ENCODE measurements around the gene LAMTOR2. TPM values are rescaled to one million over a fixed set of nuclear protein-coding genes. Genes with fewer than 3 reads are reported as not detected.
"Not testable (repeated sequence)": the region's sequence is repeated elsewhere in the genome, so short reads cannot be mapped to it uniquely, and the experiment has no call there.

LAMTOR2 gene
- 10 to 100 TPM; 52.4 to 58.7 (median 55.7) TPM for polyA plus RNA-seq (ENCODE audit: insufficient read length in 3 of 3)

DNA sequence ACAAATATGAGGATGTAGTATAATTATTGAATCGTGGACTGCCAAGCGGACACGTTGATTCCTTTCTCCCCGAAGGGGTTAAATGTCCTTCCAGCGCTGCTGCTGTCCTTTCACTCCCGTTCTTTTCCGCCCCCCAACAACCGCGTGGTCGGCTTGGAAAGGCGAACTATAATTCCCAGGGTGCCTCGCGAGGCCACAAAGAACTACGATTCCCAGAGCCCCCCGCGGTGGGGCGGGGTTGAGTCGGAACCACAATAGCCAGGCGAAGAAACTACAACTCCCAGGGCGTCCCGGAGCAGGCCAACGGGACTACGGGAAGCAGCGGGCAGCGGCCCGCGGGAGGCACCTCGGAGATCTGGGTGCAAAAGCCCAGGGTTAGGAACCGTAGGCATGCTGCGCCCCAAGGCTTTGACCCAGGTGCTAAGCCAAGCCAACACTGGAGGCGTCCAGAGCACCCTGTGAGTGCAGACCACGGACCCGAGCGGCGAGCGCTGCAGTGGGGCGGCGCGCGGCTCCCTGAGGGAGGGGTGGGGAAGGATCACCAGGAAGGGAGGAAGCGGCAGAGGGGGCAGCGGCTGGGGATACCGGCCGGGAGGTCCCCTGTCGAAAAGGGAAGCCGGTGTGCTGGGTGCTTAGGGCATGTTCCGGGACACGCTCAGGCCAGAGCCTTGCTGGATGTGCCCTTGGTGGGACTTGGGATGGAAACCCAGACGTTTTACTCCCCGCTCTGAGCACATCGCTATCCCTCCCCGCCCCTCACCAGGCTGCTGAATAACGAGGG is at the start of gene LAMTOR2:
TSS of gene LAMTOR2 (plus strand) at position 283 of the 781 bp plus-strand sequence. CDS start at position 391, 108 bp downstream.
- DNase-seq (ENCODE audit: low read depth in 3 of 3, low spot score in 2 of 3), result peak; percentile 94 to 98 (median 97)

DNA sequence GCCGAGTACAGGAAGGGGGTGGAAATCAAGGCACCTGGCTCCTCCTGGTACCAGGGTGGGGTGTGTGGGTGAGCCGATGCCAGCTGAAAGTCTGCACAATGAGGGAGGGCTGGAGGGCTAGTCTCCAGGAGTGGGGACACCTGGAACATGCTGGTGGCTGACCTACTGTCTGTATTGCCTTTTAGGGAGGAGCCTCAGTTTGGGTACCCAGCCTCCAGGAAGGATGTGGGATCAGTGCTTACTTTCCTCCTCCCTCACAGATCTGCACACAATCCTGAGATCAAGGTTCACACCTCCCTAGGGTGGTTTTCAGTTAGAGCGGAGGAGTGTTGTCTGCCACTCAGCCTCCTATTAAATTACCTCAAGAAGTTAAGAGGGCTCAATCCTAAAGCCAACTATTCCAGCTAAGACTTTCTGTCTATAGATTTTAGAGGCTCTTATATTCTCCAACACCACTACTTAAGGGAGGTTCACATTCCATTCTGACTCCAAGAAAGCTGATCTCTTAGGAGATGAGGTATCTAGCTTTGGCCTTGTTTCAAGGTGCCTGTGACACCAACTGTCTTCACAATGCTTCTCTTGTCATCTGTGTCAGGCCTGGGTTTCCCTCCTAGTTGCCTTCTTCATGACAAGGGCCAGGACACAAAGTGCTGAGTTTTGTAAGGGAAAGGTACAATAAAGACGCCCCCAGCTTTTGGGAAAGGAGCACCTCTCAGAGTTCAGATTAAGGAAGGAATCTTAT is 49.6 kb upstream of the LAMTOR2 start:
- DNase-seq (ENCODE audit: low read depth in 3 of 3, low spot score in 2 of 3), result no peak

DNA sequence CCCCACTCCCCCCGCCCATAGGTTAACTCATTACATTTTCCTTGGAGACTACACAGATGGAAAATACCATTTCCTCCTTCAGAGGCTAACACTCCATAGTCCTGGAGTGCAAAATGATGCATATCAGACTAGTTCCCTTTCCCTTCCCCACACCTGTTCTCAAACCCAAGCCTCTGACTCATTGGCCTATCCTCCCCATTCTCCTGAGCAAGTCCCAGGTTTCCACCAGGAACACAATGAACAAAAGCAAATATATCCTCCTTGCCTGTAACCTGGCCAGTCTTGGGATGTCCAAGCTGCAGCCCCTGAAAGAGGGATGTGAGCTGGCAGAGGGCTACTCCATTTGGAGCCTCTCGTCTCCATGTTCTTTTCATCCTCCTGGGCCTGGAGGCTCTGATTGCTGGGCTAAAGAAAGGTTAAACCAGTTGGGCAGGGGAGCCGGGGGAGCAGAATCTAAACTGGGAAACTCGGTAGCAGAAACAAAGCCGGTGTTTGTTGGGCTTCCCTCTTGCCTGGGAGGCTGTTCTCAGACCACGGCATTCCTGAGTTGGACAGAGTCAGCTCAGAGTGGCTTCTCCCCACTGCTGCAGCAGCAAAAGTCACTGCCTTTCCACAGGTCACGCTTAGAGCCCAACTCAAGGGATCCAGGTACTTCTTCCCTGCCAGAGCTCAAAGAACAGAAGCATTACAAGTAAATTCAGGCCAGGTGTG is 47.8 kb upstream of the LAMTOR2 start:
- DNase-seq (ENCODE audit: low read depth in 3 of 3, low spot score in 2 of 3), result no peak

DNA sequence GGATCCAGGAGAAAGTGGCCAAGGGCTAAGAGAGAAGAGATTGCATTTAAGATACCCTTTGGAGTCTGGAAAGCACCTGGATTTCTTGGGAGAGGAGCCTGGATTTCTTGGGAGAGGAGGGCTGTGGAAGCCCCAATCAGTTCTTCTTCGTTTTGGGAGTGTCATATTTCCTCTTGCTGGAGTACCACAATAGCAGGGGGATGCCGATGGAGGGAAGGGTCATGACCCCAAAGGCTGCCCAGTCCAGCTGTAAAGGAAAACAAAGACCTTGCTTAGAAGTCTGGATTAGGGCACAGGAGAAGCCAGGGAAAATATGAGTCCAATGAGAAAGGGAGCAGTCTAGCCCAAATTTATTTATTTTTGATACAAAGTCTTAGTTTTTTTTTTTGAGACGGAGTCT is 45.2 kb upstream of the LAMTOR2 start:
- no peak for DNase-seq (ENCODE audit: low read depth in 3 of 3, low spot score in 2 of 3)

DNA sequence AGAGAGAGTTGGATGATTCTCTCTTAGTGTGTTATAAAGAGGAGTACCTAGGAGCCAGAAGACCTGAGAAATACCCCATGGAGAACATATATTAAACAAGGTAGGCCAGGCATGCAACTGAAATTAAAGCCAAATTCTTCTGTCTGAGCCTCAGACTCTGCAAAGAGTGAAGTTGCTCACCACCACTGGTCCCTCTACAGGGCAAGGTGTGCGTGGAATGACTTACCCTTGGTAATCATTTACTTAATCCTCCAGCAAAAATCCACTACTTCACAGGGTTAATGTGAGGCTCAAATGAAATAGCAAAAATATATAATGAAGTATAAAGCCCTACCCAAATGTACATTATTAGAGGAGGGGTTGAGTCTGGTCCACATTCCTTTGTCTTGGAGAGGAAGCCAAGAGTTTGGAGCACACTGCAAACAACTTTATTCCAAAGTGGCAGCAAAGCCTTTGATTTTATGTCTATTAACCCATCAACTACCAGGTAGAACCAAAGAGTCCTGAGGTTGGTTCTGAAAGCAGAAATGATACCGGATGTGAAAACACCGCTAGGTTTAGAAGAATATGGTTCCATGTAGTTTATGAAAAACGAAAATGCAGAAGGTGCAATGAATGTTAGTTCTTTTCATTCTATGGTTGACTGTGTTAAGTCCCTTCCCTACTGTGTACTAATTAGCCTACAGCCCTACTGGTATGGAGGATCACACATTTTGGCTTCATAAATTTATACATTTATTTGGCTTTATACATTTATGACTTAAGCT is 42.3 kb upstream of the LAMTOR2 start:
- DNase-seq (ENCODE audit: low read depth in 3 of 3, low spot score in 2 of 3), result no peak

DNA sequence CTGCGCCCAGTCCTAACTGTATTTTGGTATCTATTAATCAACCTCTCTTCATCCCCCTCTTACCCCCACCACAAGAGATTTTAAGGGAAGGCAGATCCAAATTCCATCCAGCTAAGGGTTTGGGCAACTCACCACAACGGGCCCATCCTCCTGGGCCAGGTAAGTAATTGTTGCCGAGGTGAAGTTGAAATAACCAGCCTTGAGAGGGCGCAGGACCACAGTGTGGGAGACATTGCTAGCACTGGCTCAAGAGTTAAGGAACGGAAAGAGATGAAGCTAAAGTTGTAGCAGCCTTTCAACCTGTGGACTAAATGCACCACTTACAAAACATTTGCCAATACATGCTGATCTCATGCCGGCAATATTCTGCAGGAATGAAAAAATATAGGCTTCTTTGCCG is 39.8 kb upstream of the LAMTOR2 start:
- DNase-seq (ENCODE audit: low read depth in 3 of 3, low spot score in 2 of 3), result no peak

DNA sequence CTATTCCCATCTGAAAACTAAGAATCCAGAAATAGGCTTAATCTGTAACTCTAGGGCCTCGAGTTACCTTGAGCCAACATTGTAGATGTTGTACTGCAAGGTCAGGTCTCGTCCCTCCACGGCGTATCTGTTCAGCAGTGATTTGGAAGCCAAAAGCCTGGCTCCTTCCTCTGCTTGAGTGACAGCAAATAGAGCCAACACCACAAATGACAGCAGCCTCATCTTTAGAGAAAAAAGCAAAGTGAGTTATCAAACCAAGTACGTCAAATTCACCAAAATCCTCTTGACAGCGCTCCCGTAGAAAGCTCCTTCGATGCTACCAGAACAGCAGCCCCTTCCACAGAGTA is 34.7 kb upstream of the LAMTOR2 start:
- DNase-seq (ENCODE audit: low read depth in 3 of 3, low spot score in 2 of 3), result no peak

DNA sequence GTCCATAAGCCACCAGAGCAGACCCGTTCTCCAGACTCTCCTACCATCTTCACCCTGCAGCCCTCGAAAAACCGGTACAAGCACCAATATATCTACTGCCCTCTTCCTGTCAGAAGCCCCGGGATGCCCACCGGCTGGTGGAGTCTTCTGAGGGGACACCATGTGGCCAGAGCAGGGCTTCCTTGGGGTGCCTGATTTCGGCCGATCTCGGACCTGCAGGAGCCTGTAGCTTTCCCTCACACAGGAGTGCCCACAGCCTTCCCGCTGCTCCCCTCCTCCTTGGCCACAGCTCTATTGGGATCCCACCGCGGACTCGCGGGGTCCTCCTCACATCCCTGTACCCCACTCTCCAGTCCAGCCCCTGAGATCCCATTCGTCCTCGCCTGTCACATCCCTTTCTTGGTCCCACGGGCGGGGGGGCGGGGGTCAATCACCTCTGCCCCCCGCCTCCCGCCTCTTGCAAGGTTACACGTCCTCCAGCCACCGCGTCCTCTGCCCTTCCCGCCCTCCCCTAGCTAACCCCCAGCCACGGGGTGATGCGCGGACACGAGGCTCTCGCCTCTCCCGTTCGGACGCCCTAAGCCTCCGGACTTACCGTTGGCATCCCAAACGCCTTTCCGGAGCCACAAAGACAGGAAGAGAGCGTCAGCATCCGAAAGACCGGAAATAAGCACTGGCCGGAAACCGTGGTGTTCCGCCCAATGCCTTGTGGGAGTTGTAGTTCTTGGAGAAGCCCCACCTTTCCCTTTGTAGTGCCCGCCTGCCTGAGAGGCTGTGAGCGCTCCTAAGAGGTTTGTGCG is 34.1 kb upstream of the LAMTOR2 start, which contains the start of gene SSR2:
TSS of gene SSR2 (minus strand) at position 659 of the 800 bp plus-strand sequence. CDS start 784 bp downstream, outside the sequence.
- DNase-seq (ENCODE audit: low read depth in 3 of 3, low spot score in 2 of 3), result peak; percentile 79 to 88 (median 84)

DNA sequence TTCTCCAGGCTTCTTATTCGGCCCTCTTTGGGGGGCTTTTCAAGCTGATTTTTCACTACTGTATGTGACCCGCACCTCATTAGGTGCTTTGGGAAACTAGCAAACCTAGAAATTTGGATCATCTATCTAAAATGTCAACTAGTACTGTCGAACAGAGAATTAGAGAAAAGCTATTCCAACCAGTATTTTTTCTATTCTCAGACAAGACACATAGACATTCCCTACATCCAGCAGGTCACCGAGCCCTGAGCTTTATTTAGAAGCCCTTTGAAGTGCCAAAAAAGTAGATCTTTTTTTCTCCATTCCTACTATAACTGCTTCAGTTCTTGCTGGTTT is 33.5 kb upstream of the LAMTOR2 start:
- no peak for DNase-seq (ENCODE audit: low read depth in 3 of 3, low spot score in 2 of 3)

DNA sequence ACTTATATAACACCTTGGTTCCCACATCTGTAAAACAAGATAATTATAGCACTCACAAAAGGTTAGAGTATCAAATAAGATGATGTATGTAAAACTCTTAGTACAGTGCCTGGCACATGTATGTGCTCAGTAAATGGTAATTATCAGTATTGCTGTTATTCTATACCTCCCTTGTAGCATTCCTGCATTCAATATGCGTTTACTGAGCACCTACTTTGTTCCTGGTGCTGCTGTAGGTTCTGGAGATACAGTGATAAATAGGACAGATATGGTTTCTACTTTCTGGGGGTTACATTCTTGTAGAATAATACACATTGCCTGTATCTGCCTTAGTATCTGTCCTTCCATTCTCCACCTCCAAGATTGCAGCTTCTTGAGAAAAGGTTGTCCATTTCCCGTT is 32.6 kb upstream of the LAMTOR2 start:
- no peak for DNase-seq (ENCODE audit: low read depth in 3 of 3, low spot score in 2 of 3)

DNA sequence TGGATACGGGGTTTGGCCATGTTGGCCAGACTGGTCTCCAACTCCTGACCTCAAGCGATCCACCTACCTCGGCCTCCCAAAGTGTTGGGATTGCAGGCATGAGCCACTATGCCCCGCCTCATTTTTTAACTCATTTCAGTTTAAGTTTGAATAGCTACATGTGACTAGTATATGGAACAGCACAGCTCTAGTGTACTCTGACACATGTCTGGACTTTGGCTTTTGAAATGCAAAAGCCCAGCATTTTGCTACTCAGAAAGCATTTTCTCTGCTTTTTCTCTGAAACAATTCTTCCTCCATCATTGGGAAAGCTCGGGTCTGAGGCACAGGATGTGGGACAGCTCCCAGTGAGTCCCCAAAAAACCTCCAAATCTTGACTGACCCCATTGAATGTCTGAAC is 29.8 kb upstream of the LAMTOR2 start:
- no peak for DNase-seq (ENCODE audit: low read depth in 3 of 3, low spot score in 2 of 3)

DNA sequence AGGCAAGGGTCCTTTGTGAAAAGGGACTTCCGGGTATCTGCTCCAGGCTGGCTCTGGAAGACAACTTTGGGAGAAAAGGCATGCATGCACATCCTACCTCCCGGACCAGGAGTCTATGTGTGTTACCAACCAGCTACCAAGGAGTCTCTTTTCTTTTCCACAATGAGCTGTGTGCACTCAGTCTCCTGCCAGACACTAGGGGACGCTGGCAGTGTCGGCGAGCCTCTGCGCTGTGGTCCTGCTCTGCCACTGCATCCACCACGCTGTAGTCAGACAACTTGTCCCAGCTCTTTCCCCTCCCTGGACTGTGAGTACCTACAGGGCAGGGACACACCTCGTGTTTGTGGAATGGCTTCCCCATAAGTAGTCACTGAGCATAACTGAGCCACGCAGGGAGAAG is 28.7 kb upstream of the LAMTOR2 start:
- no peak for DNase-seq (ENCODE audit: low read depth in 3 of 3, low spot score in 2 of 3)

DNA sequence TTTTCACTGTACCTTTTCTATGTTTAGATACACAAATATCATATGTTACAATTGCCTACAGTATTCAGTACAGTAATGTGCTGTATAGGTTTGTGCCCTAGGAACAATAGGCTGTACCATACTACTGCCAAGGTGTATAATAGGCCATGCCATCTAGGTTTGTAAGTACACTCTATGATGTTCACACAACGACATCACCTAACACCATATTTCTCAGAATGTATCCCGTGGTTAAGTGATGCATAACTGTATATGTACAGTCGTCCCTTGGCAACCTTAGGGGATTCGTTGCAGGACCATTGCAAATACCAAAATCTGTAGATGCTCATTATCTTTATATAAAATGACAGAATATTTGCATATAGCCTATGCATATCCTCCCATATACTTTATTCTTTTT is 28.0 kb upstream of the LAMTOR2 start:
- DNase-seq (ENCODE audit: low read depth in 3 of 3, low spot score in 2 of 3), result no peak

DNA sequence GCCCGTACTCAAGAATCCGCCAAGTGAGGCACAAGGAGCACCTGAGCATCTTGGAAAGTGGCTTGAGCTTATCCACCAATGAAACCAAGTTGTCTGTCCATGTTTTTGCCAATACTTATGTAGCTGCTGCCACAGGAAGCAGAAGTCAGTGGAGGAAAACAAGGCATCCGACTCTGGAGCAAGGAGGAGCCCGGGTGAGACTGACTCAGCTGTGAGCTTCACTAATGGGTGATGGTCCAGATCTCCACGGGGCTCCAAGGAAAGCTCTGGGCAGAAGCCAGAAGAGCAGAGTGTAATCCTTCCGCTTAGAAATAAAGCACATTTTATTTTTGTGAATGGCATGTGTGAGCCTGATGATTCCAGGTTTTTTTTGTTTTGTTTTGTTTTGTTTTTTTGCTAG is 21.6 kb upstream of the LAMTOR2 start:
- no peak for DNase-seq (ENCODE audit: low read depth in 3 of 3, low spot score in 2 of 3)

DNA sequence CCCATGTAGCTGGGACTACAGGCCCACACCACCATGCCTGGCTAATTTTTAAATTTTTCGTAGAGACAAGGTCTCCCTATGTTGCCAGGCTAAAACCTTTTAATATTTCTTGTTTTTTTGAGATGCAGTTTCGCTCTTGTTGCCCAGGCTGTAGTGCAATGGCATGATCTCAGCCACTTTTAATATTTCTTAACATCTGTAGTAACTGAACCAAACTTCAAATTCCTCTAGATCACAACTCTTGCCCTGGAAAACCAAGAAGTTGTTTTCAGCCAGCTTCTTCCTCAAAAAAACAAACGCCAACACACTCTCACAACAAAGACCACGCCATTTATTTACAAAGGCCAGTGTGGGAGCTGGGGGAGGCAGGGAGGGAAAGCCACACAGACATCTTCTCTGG is 19.6 kb upstream of the LAMTOR2 start:
- DNase-seq (ENCODE audit: low read depth in 3 of 3, low spot score in 2 of 3), result not testable (repeated sequence)

DNA sequence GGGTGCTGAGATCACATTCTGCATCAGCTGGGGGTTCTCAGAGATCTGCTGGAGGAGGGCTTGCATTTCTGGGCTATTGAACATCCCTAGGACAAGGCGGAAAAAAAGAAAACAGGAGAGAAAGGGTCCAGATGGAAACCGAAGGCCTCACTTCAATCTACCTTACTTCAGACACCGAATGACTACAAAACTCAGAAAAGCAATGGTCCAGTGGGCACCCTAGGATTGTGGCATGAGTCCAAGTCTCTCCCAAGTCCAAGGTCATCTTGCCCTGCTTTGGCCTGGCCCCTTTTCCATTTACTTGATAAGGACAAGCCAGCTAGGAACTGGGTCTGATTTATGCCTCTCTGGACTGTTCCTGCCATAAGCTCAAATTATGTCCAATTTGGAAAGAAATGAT is 11.8 kb upstream of the LAMTOR2 start:
- no peak for DNase-seq (ENCODE audit: low read depth in 3 of 3, low spot score in 2 of 3)

DNA sequence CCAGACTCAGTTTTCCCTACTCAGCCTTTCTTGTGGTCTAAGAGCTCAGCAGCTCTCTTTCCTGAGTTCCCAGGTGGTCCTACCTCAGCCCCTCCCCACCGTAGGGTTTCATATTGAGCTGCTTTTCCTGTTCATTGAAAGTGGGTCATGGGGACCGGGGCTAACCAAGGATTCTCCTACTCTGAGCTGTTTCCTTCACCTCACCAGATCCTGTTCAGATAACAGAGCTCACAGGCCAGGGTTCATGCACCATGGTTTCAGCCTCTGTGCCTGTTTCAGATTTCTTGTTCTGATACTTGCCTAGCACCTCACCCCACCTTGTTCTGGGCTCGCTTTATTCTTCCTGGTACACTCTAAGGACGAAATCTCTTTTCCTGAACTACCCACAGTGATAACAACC is 9.5 kb upstream of the LAMTOR2 start:
- DNase-seq (ENCODE audit: low read depth in 3 of 3, low spot score in 2 of 3), result no peak

DNA sequence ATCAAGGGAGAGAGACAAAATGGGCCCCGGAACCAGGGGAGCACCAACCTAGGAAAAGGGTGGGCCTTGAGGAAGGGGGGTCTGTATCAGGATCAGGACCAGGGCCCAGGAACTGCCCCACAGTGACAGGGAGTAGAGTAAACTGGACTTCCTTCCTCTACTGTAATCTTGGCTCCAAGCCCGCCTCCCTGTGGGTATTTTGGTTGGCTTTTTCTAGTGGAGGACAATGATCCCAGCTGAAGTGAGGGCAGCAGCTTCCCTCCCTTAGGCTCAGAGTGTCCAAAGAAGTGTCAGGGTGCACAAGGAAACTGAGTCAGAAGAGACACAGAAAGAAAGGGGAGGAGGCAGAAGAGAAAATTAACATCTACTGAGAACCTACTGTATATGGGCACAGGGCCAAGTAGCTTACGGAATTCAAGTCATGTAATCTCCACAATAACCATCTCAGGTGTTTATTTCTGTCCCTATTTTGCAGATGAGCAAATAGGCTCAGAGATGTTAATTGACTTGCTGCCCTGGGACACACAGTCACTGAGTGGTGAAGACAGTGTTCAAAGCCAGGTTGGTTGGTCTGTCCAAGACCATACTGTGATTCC is 5.8 kb upstream of the LAMTOR2 start:
- no peak for DNase-seq (ENCODE audit: low read depth in 3 of 3, low spot score in 2 of 3)

DNA sequence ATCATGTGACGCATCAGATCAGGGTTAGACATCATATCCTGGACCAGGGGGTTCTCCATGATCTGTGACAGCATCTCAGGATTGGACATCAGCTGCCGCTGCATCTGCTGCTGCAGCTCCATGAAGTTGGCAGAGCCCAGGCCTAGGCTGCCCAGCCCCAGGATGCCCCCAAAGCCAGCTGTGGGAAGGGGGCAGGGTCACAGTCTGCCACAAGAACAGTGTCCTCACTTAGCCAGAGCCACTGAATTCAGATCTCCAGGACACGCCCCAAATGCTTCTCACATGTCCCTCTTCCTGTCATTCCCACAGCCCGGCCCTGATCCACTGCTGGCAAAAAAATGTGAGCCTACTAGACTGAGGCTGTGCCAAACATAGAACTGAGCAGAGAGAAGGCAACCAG is 4.2 kb upstream of the LAMTOR2 start:
- DNase-seq (ENCODE audit: low read depth in 3 of 3, low spot score in 2 of 3), result no peak

Data from right renal cortex interstitium (tissue), 3 donors.